GM21515 (cell line): ENCODE data around the gene NEU1.

ENCODE experiments used
- ATAC-seq: cut with Tn5 transposase; IDR thresholded peaks from one replicate; pipeline ENCODE4 v1.9.1; 2021; ENCODE audit not compliant: unreplicated experiment

NEU1 gene

GRCh38 chr6:31896856-31897611 is 34.4 kb upstream of the NEU1 start:
- no peak for ATAC-seq

DNA sequence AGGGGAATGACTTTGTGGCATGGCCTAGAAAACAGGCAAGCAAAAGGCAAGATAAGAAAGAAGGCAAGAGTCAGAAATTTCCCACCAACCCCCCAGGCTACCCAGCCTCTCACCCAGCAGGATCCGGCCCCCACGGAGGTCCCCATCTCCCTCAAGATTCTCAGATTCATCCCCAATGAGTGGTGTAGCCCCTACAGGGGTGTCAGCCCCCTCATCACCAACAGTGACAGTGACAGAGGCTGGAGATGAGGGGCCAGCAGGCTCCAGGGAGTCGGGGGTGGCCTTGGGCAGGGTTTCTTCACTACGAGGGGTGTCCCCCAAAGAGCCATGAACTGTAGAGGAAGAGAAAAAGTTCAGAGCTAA is 33.9 kb upstream of the NEU1 start:
- no peak for ATAC-seq

DNA sequence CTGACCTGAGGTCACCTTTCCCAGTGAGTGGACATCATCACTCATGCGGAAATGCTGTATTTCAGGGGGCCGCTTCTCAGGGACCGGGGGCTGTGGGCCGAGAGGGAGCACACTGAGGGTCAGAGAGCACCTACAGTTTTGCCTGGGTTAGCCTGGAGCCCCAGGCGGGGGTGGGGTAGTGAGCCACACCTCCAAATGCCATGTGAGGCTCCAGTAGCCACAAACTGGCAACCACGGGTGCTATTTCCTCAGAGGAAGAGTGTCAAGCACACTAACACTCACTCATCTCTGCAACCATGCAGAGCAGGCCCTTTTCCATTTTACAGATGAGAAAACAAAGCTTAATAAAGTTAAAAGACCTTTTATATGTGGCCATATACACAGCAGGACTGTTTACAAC is 30.2 kb upstream of the NEU1 start:
- ATAC-seq = no peak

- ATAC-seq = no peak
Observed at GRCh38 chr6:31889331-31889972, 26.8 kb upstream of the NEU1 start.

- no peak for ATAC-seq
Observed at GRCh38 chr6:31888276-31889258, 25.9 kb upstream of the NEU1 start.

DNA sequence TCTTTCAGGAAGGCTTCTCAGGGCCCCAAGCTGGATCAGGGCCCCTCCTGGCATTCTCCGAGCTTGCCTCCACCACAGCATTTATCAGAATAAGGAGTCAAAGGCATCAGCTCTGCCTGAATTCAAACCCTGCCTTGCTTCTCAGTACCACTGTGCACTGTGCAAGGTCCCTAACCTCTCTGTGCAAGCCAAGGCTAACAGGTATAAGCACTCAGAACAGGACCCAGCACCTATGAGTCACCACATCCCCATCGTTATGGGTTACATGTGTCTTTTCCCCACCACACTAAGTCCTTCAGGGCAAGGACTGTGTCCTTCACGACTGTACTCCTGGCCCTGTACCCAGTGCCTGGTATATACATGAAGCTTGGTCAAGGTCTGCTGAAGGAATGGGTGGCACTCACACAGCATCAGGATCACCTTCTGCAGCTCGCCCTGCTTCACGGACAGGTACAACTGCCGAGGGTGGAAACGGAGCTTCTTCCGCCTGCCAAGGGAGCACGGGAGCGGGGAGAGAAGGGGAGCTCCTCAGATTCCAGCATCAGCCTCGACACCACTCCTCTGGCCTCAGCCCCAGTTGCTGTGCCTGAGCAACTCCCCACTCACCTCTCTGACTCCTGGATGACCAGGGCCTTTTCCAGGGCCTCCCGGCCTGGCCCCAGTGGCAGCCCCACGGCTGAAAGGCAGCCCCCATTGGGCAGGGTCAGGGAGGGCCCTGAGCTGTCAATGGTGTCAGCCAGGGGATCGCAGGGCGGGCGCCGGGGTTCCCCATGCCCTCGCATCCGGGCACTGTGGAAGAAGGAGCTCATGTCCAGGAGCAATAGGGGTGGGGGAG is 24.8 kb upstream of the NEU1 start:
- ATAC-seq = no peak

GRCh38 chr6:31886541-31886991 is 23.9 kb upstream of the NEU1 start:
- no peak for ATAC-seq

- no peak for ATAC-seq
Observed at GRCh38 chr6:31884528-31885035, 22.0 kb upstream of the NEU1 start.

DNA sequence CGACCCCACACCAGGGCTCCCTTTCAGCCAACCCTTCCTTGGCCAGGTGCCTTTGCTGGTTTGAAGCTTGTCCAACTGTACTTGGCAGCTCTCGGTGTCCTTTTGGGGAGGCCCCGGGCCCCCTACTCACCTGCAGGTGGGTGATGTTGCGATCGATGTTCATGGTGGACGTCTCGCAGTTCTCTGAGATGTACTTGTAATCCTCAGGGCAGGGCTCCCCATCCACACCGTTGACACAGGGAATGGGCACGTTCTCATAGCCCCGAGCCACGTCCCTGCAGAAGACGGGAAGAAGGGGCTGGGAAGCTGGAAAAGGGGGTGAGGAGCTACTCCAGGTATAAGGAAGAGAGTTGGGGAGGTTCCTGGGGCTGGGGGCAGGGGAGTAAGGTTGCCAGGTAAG is 21.1 kb upstream of the NEU1 start:
- no peak for ATAC-seq

- ATAC-seq = no peak
Observed at GRCh38 chr6:31882344-31882743, 19.7 kb upstream of the NEU1 start.

DNA sequence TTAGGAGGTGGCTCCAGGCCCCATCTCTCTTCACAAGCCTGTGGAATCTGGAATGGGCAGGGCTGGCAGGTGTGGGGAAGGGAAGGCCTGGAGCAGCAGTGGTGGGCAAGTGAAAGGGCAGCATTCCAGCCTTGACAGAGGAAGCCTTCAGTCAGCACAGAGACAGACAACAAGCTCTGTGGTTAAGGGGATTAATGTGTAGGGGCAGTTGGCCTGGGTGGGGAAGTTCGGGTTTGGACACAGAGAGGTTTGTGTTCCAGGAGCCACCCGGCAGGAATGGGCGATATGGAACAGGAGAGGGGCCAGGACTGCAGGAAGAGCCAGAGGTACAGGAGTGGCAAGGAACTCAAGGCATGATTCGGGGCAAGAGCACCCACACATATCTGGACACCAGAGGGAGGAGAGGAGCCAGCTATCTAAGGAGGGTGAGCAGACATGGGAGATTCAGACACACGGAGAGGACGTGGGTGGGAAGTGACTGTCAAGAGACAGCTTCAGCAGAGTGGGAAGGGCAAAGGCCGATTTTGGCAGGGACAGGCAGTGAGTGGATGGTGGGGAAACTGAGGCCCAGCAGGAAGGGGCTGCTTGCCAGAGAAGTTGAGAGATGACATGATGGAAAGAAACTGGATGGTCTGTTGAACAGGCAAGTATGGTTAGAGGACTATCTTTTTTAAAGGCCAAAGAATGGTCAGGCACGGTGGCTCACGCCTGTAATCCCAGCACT is 18.7 kb upstream of the NEU1 start:
- no peak for ATAC-seq

DNA sequence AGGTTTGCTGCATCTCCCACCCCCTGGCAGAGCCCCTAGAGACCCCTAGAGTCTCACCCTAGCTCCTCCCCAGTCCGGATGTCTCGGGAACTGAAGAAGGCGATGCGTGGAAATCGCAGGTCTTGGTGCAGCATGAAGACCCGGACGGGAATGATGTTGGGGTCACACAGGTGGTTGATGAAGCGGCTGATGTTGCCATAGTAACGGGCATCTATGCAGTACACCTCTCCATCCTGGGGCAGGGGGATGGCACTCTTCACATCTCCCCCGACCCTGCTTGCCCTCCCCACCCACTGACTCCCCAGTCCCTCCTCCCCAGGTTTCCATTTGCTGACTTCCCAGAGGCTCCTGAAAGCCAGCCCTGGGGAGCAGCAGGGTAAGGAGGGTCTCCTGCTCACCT is 18.0 kb upstream of the NEU1 start:
- ATAC-seq = no peak

DNA sequence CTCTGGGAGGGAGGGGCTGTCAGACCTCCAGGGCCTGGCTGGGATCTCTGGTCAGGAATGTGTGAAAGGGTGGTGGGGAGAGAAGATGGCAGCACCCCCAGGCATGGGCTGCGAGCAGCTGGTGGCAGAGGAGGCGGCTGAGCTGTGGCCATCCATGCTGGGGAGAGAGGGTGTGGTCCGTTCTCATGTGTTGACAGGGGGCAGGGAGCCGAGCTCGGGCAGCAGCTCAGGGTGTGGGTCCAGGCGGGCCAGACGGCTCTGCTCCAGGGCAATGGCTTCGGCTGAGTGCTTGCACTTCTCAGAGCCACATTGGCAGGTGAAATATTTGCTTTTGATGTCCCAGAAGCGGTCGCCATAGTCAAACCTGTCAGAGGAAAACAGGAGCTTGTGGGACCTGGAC is 17.3 kb upstream of the NEU1 start:
- no peak for ATAC-seq

- ATAC-seq = no peak
Observed at GRCh38 chr6:31879143-31879542, 16.5 kb upstream of the NEU1 start.

- no peak for ATAC-seq
Observed at GRCh38 chr6:31878726-31879125, 16.1 kb upstream of the NEU1 start, which contains the start of gene SLC44A4. TSS of gene SLC44A4 (minus strand) at chr6:31878997. CDS start at chr6:31878980, 17 bp downstream.

GRCh38 chr6:31878222-31878621 is 15.6 kb upstream of the NEU1 start:
- no peak for ATAC-seq

DNA sequence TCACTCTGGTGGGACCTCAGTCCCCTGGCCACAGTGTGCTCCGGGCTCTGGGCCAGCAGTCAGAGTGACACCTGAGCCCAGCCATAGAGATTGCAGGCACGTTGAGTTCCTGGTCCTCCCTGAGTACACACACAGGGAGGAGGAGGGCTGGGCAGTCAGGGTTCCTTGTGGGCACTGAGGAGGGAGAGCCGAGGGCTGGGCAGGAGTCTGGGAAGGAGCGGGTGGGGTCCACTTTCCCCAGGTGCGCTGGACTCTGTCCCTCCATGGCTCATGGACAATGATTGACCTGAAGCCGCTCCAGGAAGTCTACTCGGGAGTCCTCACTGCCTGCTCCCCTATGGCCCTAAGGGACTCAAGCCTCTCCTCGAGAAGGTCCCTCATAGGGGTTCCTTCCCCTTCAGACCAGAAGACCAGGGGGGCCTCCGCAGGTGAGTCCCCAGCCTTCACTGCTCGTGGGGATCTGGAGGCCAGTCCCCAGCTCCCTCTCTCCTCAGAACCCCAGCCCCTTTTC is 15.1 kb upstream of the NEU1 start:
- ATAC-seq = no peak

DNA sequence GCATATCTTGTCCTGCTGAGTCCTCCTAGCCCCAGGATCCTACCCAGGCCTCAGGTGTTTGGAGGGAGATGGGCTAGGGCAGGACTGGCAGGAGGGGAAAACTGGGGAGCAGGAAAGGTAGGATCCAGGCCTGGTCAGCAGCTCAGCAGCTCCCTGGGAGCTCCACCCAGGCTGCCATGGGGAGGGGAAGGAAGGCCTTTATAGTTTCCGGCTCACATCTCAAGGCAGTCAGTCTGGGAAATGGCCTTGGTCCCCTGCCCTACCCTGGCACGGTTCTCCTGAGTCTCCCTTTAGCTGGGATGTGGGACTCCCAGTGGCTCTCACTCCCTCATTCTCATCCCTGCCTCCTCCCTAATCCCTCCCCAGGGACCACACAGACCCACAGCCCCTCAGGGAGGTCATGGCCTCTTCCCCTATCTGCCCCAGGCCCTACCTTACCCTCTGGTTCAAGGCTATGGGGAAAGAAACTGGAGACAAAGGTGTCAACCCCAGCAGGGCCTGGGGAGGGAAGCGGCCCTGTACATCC is 14.6 kb upstream of the NEU1 start:
- no peak for ATAC-seq

DNA sequence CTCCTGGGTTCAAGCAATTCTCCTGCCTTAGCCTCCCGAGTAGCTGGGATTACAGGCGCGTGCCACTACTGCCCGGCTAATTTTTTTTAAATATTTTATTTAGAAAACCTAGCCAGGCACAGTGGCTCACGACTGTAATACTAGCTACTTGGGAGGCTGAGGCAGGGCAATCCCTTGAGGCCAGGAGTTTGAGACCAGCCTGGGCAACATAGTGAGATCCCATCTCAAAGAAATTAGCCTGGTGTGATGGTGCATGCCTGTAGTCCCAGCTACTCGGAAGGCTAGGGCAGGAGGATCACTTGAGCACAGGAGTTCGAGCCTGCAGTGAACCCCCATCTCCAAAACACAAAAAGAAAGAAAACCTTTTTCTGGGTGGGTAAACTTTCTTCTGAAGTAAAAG is 13.7 kb upstream of the NEU1 start:
- ATAC-seq = no peak
